Left lung (tissue), 10 donors: ENCODE data around the gene NPHP4. TPM values are rescaled to one million over a fixed set of nuclear protein-coding genes. Genes with fewer than 3 reads are reported as not detected.

ENCODE experiments used
- ATAC-seq: fragments of 200-7000 bp; cut with Tn5 transposase; one replicate; pipeline ENCODE4 v1.9.1; 2020; ENCODE audit warnings: moderate library complexity
- DNase-seq, 4 donors: peaks; one replicate each; pipeline ENCODE4 v3.0.0-alpha.2; 2013 to 2020
- H3K27ac ChIP-seq, 2 donors: fragments of 200-600 bp; sonication (generic) in 1 of 2; one replicate each; pipeline versions ENCODE4 v1.5.0 to v1.8.0; 2020 to 2021
- H3K27me3 ChIP-seq, 2 donors: fragments of 200-600 bp; sonication (generic) in 1 of 2; one replicate each; pipeline versions ENCODE4 v1.5.0 to v1.8.0; 2020 to 2021
- H3K36me3 ChIP-seq, 2 donors: fragments of 200-600 bp; sonication (generic) in 1 of 2; one replicate each; pipeline versions ENCODE4 v1.5.0 to v1.8.0; 2020 to 2021
- H3K4me1 ChIP-seq, 2 donors: fragments of 200-600 bp; one replicate each; pipeline ENCODE4 v1.8.0; 2021
- H3K4me3 ChIP-seq, 2 donors: fragments of 200-600 bp; sonication (generic) in 1 of 2; one replicate each; pipeline versions ENCODE4 v1.5.0 to v1.8.0; 2020 to 2021; ENCODE audit warnings: mild to moderate bottlenecking in 1 of 2
- H3K9me3 ChIP-seq, 2 donors: fragments of 200-600 bp; sonication (generic) in 1 of 2; one replicate each; pipeline versions ENCODE4 v1.5.0 to v1.8.0; 2020 to 2021
- intact Hi-C, 2 donors: fragments of 100-400 bp; cut with DNase I; formaldehyde crosslinking; loops; one replicate each; pipeline versions ENCODE4 v1.11.2 to v1.14.2; 2022
- polyA plus RNA-seq, 6 donors: library from polyadenylated mRNA; unstranded; fragments of 120-200 nt; gene quantifications; one replicate each; pipeline ENCODE4 v1.2.1, GENCODE V29; 2013; ENCODE audit not compliant: insufficient read length in 6 of 6
- total RNA-seq, 2 donors: library from RNA; stranded (reverse); fragmentation: NEBNext Ultra II Directional; extraction: Animal tissue kit (Norgen Biotek cat#: 25700); gene quantifications; one replicate each; pipeline ENCODE4 v1.2.1, GENCODE V29; 2021
- TF ChIP-seq, protein P1 (sequence below), 2 donors: fragments of 200-600 bp; sonication (generic) in 1 of 2; IDR thresholded peaks; one replicate each; pipeline versions ENCODE4 v1.5.0 to v1.8.0; 2021; ENCODE audit warnings: antibody characterized with exemption in 2 of 2
- donor health status: DM: no; HTN: yes; CAD: no.
- donor health status: DM: no; HTN: no; CAD: no.

Gene NPHP4
- total and polyA plus RNA-seq, 8 donors = 9.4 to 16.4 (median 10.2) TPM

DNA sequence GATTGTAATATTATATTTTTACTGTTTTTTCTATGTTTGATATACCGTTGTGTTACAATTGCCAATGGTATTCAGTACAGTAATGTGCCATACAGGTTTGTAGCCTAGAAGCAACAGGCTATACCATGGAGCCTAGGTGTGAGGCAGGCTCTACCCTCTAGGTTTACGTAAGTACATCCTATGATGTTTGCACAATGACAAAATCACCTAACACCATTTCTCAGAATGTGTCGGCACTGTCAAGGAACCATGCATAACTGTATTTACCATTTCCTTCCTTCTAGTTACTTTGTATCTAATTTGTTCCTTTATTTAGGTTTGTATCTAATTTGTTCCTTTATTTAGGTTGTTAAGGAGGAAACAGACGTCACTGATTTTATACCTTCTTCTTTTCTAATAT is 9.9 kb downstream of the NPHP4 start:
- no peak for DNase-seq
- intact Hi-C loops = no loop called here
- Histone ChIP-seq H3K4me1 (peaks cover 0 to 15% of the 10 kb centered on the region in 2 donors), H3K4me3 (no peak overlapping the region), H3K27me3 (no peaks in the 10 kb centered on the region), H3K27ac (no peak overlapping the region), H3K9me3 (no peaks in the 10 kb centered on the region), H3K36me3 (peaks cover 0 to 9% of the 10 kb centered on the region in 2 donors)
- TF ChIP-seq, protein P1, sequence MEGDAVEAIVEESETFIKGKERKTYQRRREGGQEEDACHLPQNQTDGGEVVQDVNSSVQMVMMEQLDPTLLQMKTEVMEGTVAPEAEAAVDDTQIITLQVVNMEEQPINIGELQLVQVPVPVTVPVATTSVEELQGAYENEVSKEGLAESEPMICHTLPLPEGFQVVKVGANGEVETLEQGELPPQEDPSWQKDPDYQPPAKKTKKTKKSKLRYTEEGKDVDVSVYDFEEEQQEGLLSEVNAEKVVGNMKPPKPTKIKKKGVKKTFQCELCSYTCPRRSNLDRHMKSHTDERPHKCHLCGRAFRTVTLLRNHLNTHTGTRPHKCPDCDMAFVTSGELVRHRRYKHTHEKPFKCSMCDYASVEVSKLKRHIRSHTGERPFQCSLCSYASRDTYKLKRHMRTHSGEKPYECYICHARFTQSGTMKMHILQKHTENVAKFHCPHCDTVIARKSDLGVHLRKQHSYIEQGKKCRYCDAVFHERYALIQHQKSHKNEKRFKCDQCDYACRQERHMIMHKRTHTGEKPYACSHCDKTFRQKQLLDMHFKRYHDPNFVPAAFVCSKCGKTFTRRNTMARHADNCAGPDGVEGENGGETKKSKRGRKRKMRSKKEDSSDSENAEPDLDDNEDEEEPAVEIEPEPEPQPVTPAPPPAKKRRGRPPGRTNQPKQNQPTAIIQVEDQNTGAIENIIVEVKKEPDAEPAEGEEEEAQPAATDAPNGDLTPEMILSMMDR (IDR thresholded peaks at IDR 0.05) = no peak
- ATAC-seq = no peak

DNA sequence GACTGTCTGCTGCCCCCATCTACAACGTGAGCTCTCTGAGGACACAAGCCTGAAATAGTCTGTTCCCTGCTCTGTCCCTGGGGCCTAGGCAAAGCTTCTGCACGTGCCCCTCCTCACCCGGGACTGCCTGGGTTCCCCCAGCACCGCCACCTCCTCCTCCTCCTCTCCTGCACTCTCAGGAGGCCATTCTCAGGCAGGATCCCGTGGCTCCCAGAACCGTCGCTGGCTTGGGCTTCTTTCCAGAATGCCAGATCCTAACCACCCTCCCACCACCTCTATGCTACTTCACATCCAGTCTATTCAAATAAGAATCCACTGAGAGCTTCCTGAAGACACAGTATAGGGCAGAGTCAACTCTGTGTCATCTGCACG is 11.2 kb downstream of the NPHP4 start:
- H3K4me1 ChIP-seq = peaks cover 0 to 20% of the 10 kb centered on the region in 2 donors
- no peak overlapping the region for H3K4me3 ChIP-seq
- peak in 1 of 4 donors; percentile 44 for DNase-seq
- ATAC-seq = no peak
- TF ChIP-seq, protein P1 (IDR thresholded peaks at IDR 0.05) = no peak
- no peaks in the 10 kb centered on the region for H3K9me3 ChIP-seq
- intact Hi-C loops = no loop called here
- H3K27me3 ChIP-seq = no peaks in the 10 kb centered on the region
- no peak overlapping the region for H3K27ac ChIP-seq
- peaks cover 0 to 15% of the 10 kb centered on the region in 2 donors for H3K36me3 ChIP-seq

DNA sequence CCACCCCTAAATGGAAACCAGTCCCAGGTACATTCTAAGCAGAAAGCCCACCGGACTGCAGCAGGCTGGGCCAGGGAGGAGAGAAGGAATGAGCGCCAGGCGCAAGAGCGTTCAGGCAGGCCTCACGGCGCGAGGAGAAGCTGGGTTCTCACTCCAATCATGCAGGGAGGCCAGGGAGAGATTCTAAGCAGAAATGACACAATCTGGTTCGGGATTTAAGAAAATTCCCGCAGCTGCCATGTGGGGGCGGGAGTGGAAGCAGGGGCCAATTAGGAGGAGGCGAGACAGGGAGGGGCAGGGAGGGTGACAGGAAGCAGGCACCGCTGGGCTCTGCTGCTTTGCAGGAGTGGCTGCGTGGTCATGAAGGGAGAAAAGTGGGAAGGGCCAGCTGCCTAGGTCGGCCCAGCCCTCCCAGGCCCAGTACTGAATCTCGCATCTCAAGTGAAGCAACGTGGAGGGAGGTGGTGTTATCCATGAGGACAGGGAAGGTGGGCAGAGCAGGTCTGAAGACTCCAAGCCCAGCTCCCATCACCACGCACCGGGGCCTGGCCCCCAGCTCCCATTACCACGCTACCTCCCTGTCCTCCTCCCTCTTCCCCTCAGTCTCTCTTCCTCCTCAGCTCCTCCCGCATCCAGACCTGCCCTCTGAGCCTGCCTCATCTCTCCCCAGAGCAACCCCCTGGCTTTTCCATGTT is 11.8 kb downstream of the NPHP4 start:
- H3K27ac ChIP-seq = no peak overlapping the region
- no peak overlapping the region for H3K4me3 ChIP-seq
- peaks cover 0 to 17% of the 10 kb centered on the region in 2 donors for H3K36me3 ChIP-seq
- peaks cover 0 to 26% of the 10 kb centered on the region in 2 donors for H3K4me1 ChIP-seq
- TF ChIP-seq, protein P1 (IDR thresholded peaks at IDR 0.05) = no peak
- peak; percentile 23 for ATAC-seq
- intact Hi-C loops = no loop called here
- H3K9me3 ChIP-seq = no peaks in the 10 kb centered on the region
- DNase-seq = peak in 1 of 4 donors; percentile 76
- H3K27me3 ChIP-seq = no peaks in the 10 kb centered on the region

DNA sequence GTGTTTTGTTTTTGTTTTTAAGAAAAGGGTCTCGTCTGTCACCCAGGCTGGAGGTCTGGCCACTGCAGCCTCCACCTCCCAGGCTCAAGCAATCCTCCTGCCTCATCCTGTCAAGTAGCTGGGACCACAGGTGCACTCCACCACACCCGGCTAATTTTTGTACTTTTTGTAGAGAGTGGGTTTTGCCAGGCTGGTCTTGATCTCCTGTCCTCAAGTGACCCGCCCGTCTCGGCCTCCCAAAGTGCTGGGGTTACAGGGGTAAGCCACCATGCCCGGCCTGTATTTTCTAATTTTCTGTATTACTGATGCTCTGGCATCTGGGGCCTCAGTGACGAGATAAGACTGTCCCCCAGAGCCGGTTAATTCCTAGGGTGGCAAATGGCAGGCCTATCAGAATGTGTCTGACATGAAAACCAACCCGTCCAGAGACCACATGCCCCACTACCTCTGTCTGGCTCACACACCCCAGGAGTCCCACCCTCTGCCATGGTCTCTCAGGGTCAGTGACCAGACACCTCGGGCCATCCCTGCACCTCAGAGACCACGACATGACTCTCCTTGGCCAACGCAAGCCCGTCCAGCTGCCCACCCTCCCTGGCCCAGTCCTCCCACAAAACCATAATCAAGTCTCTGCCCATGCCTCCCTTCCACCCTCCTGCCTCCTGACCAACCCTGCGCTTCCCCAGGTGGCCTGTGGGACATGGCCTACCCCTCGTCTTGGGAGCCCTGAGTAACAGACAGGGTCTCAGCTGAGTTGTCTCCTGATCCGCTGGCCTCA is 12.5 kb downstream of the NPHP4 start:
- peaks cover 0 to 14% of the 10 kb centered on the region in 2 donors for H3K36me3 ChIP-seq
- DNase-seq (peak in 1 of 4 donors; percentile 41), ATAC-seq (no peak)
- no peaks in the 10 kb centered on the region for H3K9me3 ChIP-seq
- no peaks in the 10 kb centered on the region for H3K27me3 ChIP-seq
- H3K4me1 ChIP-seq = peaks cover 0 to 29% of the 10 kb centered on the region in 2 donors
- intact Hi-C loops = loop anchor here in 1 of 2 donors (10.0 kb wide), 1 partner anchor 465 kb away; no protein-coding TSS in a partner anchor
- no peak overlapping the region for H3K27ac ChIP-seq
- TF ChIP-seq, protein P1 (IDR thresholded peaks at IDR 0.05) = no peak
- no peak overlapping the region for H3K4me3 ChIP-seq

DNA sequence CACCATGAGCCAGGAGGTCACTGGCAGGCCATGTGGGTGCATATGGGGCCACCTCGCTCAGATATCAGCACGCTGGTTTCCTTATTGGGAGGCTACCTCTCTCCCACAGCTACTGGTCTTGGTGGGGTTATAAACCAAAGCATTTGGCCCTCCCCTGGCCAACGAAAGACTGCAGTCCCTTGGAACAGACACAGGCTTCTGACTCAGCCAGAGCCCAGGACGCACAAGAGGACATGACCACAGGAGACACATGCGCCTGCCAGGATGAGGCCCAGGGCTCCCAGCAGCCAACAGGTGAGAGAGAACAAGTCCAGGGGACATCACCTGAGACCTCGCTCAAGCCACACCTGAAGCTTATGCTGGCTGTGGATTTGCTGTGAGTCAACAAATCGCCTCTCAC is 13.8 kb downstream of the NPHP4 start:
- intact Hi-C loops = loop anchor here in 1 of 2 donors (10.0 kb wide), 1 partner anchor 464 kb away; no protein-coding TSS in a partner anchor
- H3K27ac ChIP-seq = no peak overlapping the region
- no peak overlapping the region for H3K4me3 ChIP-seq
- no peak for ATAC-seq
- peak in 1 of 4 donors; percentile 74 for DNase-seq
- H3K4me1 ChIP-seq = peaks cover 0 to 29% of the 10 kb centered on the region in 2 donors
- no peaks in the 10 kb centered on the region for H3K9me3 ChIP-seq
- TF ChIP-seq, protein P1 (IDR thresholded peaks at IDR 0.05) = no peak
- no peaks in the 10 kb centered on the region for H3K27me3 ChIP-seq
- H3K36me3 ChIP-seq = peaks cover 0 to 18% of the 10 kb centered on the region in 2 donors
